ENCODE results near the gene P4HA2. TPM values are rescaled to one million over a fixed set of nuclear protein-coding genes. Genes with fewer than 3 reads are reported as not detected.

The P4HA2 gene
- total and polyA plus RNA-seq, 2 of the 8 experiments (the other 6 are each of a cell fraction or from before 2014, with no cell fraction given) = 7.4 to 9.3 TPM

GRCh38 chr5:132275367-132276220, 47.9 kb upstream of the P4HA2 start (continued):
- TF ChIP-seq CBX8 (IDR thresholded peaks at IDR 0.05; ENCODE audit: borderline replicate concordance, low read depth, low read length) = no peak
- TF ChIP-seq CTCF (IDR thresholded peaks at IDR 0.05; ENCODE audit: control extremely low read depth in 1 of 3, insufficient read depth in 1 of 3, low read depth in 1 of 3, low read length in 3 of 3) = no peak
- TF ChIP-seq USF2 (IDR thresholded peaks at IDR 0.05; ENCODE audit: low read length) = no peak
- TF ChIP-seq SAP30 (IDR thresholded peaks at IDR 0.05; ENCODE audit: insufficient read depth, insufficient replicate concordance, low read length) = no peak

Measured in H1 (cell line).